NCI-H446 treated with DMSO at 0.1 percent for 48 hours (cell line): ENCODE data around the gene SMOC1.
"Not testable (repeated sequence)": the region's sequence is repeated elsewhere in the genome, so short reads cannot be mapped to it uniquely, and the experiment has no call there.

Experiments
- DNase-seq: peaks from one replicate; lab custom pipeline; 2025; lab: John Stamatoyannopoulos, UW

SMOC1 gene

DNA sequence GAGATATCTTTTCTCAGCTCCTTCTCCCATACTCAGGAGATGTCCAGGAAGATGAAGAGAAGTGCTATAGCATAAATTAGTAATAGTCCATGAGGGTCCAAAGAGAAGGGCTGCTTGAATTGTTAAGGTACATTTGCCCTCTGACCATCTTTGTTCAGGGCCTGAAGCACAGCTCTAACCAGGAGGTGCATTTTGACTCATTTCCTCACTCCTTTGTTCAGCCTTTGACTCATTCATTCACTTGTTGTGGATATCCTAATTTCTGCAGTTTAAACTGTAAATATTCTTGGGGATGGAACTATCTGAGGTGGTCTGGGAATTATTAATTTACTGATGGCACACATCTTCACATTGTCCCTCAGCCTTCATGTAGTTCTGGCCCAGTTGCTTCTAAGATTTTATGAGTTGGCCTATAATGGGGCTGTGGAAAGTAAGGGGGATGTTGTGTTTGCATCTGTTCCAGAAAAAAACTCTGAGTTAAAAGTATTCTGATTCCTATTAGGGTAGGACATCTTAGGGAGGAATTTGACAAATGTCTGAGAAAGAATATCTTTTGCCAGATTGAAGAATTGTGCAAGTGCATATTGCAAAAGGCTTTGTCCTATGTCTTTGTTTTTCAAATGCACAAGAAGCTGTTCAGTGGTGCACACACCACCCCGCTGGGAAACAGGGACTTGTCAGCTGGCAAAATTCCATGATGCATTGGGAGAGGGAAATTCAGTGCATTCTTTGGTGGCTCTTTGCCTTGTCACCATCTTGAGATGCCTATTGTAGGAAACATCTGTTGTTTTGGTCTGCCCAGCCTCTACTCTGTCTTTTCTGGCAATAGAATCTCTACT lies 22.1 kb downstream of the SMOC1 start:
- peak; percentile 81 for DNase-seq

GRCh38 chr14:69903046-69903445 lies 23.8 kb downstream of the SMOC1 start:
- not testable (repeated sequence) for DNase-seq

DNA sequence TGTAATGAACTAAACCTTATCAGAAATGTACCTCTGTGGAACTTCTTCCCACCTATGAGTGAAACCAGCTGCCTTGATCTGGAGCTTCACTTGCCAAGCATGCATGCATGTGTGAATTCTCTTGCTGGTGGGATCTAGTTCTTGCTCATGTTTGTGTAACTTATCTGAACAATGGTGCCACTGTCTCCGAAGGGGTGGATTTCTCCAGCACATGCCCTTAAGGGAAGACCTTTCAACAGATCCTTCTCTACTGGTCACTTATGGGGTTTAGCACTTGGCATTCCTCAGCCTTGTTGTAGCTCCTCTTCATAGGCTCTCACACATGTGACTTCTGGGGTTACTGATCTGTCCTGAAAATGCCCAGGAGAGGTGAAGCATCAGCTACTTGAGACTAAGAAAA lies 25.0 kb downstream of the SMOC1 start:
- DNase-seq, result no peak

DNA sequence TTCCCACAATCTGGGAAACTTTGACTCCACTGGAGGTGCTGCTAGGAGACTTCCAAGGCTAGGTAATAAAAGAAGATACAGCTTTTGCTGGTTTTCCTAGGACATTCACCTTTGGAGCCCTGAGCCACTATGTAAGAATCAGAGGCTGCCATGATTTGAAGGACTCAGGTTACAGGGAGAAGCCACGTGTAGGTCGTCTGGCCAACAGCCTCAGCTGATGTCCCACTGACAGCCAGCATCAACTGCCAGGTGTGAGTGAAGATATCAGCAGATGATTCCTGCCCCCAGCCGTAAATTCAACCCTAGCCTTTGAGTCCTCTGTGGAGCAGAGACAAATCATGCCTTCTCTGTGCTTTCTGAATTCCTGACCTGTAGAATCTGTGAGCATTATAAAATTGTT lies 27.0 kb downstream of the SMOC1 start:
- no peak for DNase-seq

- DNase-seq, result no peak
Measured at GRCh38 chr14:69909826-69910550, 30.8 kb downstream of the SMOC1 start.

- DNase-seq, result no peak
Measured at GRCh38 chr14:69910871-69911270, 31.7 kb downstream of the SMOC1 start.

DNA sequence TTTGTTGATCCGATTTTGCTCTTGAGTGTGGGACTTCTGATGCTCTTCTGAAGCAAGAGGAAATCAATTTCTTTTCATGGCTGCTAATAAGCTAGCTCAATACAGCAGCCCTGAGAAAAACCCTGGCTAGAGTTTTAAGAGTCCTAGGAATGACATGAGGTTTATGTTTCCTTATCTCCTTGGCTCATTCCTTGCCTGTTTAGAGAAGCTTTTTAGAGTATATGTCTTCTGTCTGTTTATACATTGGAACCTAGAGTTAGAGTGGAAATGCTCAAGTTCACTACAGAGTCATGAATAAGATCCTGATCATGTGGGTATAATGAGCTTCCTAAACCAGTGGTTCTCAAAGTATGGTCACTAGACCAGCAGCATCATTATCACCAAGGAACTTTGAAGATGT lies 34.5 kb downstream of the SMOC1 start:
- DNase-seq, result no peak

DNA sequence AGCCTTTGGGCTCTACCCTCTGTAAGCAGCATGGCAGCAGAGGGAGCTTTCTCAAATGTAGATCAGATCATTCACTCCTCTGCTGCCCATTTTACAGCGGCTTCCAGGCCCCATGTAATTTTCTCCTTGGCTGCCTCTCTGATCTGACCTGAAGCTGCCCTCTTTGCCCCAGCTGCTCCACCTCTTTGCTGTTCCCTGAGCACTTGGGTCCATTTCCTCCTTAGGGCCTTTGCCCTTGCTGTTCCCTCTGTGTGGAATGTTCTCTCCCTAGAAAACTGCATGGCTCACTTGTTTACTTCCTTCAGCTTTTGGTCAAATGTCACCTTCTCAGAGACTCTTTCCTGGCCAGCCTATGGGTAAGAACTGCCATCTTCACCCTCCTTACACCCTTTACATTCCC lies 37.2 kb downstream of the SMOC1 start:
- DNase-seq, result no peak

- no peak for DNase-seq
Measured at GRCh38 chr14:69917287-69917686, 38.1 kb downstream of the SMOC1 start.

GRCh38 chr14:69919815-69920214 lies 40.6 kb downstream of the SMOC1 start:
- no peak for DNase-seq

DNA sequence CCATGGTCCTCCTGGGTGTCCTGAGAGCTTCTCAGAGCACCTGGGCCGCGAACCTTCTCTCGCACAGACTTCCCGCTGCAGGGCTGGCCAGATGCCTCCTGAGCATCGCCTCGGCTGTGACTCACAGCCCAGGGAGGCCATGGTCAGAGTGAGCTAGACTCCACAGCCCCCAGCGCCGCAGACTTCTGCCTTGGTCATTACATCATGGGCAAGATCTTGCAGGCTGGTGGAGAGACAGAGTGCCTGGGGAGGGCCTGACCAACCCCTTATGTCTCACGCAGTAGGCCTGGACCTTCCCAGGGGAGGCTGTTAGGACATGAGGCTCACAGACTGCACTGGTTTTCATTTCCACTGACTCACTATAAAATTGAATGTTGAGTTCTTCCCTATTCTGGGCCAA lies 41.8 kb downstream of the SMOC1 start:
- DNase-seq, result no peak

DNA sequence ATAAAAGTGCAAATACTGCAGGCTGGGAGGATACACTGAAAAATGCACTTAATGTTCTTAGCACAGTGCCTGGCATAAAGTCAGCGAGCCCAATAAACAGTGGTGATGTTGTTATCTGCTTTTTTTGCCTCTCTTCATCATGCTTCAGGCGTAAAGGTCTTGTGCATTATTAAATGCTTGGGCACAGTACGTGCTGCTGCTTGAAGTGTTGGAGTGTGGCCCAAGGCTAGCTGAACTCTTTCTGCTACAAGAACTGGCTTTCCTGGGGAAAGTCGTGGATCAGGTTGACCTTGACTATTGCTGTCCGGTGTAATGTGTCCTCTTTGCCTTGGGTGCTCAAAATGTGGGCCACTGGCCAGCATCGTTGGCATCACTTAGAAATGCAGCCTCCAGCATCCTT lies 43.0 kb downstream of the SMOC1 start:
- no peak for DNase-seq

DNA sequence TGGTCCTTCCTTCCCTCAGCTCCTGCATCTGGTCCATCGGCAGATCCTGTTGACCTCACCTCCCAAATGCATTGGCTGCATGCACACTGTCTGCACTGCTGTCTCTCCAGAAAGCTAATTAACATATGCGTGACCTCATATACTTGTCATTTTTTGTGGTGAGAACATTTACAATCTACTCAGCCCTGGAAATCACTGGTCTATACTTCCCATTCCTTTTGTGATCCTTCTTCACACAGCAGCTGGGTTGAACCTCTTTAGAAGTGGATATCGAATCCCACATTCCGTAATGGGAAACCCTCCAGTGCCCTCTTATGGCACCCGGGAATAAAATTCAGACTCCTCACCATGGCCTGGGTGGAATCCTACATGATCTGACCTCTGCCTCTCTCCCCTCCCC lies 45.0 kb downstream of the SMOC1 start:
- no peak for DNase-seq

GRCh38 chr14:69928111-69928523 lies 48.9 kb downstream of the SMOC1 start:
- peak; percentile 8 for DNase-seq

- DNase-seq, result no peak
Measured at GRCh38 chr14:69930780-69931379, 51.7 kb downstream of the SMOC1 start.

DNA sequence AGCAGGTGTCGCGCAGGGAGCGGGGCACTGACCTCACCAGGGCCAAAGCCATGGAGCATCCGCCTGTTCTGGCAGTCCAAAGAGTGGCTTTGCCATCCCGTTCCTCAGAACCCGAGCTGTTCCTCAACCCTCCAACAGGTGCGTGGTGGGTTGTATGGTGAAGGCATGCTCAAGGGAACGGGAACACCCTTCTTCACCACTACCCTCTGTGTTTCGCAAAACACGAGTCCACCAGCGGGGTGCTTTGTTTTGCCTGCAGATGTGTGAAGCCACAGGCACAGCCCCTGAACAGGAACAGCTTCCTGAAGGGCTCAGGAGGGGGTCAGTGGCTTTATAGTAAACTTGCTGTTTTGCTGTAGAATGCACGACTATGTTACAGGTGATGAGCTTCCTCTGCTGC lies 52.7 kb downstream of the SMOC1 start:
- DNase-seq, result no peak

GRCh38 chr14:69932391-69932790 lies 53.2 kb downstream of the SMOC1 start:
- DNase-seq, result no peak

DNA sequence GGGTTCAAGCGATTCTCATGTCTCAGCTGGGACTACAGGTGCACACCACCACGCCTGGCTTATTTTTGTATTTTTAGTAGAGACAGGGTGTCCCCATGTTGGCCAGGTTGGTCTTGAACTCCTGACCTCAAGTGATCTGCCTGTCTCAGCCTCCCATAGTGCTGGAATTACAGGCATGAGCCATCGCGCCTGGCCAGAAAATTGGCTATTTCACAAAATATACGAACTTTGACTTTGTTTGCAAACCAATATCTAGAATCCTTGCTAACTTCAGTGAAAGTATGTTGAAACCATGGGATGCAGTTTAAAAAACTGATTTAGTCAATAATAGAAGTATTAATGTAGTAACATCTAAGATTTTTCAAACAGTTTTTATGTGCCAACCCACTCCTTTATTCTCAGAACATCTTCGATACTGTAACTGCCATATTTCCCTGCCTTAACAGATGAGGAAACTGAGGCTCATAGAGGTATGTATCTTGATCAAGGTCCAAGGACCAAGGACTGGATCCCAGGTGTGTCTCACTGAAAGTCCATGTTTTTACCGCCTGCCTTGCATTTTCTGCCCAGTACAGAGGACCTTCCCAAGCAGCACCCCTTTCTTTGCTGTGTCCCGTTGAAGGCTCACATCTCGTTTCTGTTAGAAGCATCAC lies 54.5 kb downstream of the SMOC1 start:
- no peak for DNase-seq

- no peak for DNase-seq
Measured at GRCh38 chr14:69937367-69938081, 58.3 kb downstream of the SMOC1 start.

- no peak for DNase-seq
Measured at GRCh38 chr14:69938751-69939150, 59.5 kb downstream of the SMOC1 start.

- DNase-seq, result no peak
Measured at GRCh38 chr14:69941768-69942742, 62.8 kb downstream of the SMOC1 start.
